ENCODE results near the gene RPP21. TPM values are rescaled to one million over a fixed set of nuclear protein-coding genes. Genes with fewer than 3 reads are reported as not detected.

Gene RPP21
- total RNA-seq, 1 donor from 2014 or later = 23.2 TPM

DNA sequence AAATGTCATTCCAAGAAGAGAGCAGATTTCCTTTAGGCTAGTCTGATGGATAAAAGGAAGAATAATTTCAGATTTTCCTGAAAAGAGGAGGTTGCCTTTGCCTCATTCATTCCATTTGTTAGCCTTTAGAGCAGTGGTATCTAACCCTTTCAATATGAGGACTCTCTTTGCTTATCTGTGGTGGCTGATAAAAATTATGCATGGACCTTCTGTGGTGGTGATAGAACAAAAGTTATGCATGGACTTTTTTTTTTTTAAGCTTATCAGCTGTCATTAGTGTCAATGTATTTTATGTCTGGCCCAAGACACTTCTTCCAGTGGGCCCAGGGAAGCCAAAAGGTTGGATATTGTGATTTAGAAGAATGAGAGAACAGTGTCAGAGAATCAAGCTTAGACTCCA, 16.6 kb upstream of the RPP21 start:
- FAIRE-seq (no peak), DNase-seq (ENCODE audit: low spot score in 2 of 2) (no peak)

DNA sequence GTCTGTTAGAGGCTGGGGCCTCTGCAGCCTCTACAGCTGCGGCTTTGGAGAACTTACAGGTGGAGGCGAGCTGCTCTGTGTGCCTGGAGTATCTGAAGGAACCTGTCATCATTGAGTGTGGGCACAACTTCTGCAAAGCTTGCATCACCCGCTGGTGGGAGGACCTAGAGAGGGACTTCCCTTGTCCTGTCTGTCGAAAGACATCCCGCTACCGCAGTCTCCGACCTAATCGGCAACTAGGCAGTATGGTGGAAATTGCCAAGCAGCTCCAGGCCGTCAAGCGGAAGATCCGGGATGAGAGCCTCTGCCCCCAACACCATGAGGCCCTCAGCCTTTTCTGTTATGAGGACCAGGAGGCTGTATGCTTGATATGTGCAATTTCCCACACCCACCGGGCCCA, 15.6 kb upstream of the RPP21 start:
- FAIRE-seq = no peak
- no peak for DNase-seq (ENCODE audit: low spot score in 2 of 2)

- DNase-seq (ENCODE audit: low spot score in 2 of 2) (no peak), FAIRE-seq (no peak)
Observed at GRCh38 chr6:30331981-30332380, 13.0 kb upstream of the RPP21 start.

GRCh38 chr6:30334075-30334783, 10.7 kb upstream of the RPP21 start:
- no peak for DNase-seq (ENCODE audit: low spot score in 2 of 2)
- FAIRE-seq = no peak

DNA sequence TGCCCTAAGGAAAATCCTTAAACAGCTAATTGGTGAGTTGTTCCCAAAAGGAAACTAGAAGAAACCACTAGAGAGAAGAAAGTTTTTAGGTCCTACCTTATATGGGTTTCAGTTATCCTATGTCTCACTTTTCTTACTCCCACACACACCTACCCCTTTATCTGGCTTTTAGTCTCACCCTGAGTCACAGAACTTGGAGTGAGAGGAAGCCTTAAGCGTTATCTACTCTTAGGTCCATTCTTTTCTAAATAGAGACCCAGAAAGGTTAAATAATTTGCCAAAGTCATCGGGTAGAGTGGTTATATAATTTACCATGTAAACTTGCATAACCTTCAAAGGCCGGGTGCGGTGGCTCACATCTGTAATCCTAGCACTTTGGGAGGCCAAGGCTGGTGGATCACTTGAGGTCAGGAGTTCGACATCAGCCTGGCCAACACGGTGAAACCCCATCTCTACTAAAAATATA, 4.3 kb upstream of the RPP21 start:
- FAIRE-seq = no peak
- no peak for DNase-seq (ENCODE audit: low spot score in 2 of 2)

- no peak for FAIRE-seq
- DNase-seq (ENCODE audit: low spot score in 2 of 2) = no peak
Observed at GRCh38 chr6:30341218-30341617, 3.7 kb upstream of the RPP21 start.

- no peak for FAIRE-seq
- DNase-seq (ENCODE audit: low spot score in 2 of 2) = no peak
Observed at GRCh38 chr6:30341728-30342127, 3.2 kb upstream of the RPP21 start.

DNA sequence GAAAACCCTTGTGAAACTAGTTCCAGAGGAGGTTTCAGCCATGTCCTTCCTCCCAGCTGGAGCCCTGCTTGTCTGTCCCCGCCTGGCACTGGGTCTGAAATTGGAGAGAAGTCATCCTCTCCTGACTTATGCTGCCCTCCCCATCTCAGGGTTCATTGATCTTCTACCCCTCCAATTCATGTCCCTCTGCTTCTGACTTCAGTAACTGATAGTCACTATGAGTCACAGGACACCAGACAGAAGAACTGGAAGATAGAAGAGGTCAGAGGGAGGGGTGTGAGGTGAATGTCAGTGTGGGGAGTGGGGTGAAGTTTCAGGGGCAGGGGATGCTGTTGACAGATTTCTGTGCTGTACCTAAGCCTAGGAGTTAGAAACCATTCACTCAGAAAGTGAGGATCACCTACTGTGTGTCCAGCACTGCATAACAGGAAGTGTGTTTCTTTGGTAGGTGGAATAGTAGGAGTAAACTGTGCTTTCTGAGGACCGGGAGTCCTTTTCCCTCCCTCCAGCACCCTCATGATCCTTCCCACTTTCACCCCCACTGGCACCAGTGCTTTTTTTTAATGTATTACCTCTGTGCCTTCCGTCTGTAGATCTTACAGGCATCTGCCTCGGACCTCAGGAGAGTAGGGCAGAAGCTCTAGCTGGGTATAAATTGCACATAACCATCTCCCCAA, 627 bp upstream of the RPP21 start:
- FAIRE-seq (no peak), DNase-seq (ENCODE audit: low spot score in 2 of 2) (no peak)

- FAIRE-seq (no peak), DNase-seq (ENCODE audit: low spot score in 2 of 2) (no peak)
Observed at GRCh38 chr6:30345852-30346251, 896 bp downstream of the RPP21 start.

DNA sequence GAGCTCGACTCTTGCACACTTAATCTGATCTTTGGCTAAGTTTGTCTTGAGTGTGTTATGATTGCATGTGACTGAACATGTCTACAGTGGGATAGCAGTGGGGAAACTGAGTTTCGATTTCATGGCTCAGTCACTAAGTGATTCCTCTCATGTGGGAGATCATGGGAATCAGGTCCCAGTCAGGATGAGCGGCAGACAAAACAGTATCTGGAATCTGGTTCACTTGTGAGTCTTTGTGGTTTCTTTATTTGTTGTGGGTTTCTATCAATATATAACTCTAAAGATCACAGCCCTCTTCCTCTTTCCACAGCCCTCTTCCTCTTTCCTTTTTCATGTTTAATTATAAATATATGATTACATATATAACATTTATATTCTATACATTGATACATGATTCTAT, 4.0 kb downstream of the RPP21 start:
- FAIRE-seq = no peak
- DNase-seq (ENCODE audit: low spot score in 2 of 2) = no peak

DNA sequence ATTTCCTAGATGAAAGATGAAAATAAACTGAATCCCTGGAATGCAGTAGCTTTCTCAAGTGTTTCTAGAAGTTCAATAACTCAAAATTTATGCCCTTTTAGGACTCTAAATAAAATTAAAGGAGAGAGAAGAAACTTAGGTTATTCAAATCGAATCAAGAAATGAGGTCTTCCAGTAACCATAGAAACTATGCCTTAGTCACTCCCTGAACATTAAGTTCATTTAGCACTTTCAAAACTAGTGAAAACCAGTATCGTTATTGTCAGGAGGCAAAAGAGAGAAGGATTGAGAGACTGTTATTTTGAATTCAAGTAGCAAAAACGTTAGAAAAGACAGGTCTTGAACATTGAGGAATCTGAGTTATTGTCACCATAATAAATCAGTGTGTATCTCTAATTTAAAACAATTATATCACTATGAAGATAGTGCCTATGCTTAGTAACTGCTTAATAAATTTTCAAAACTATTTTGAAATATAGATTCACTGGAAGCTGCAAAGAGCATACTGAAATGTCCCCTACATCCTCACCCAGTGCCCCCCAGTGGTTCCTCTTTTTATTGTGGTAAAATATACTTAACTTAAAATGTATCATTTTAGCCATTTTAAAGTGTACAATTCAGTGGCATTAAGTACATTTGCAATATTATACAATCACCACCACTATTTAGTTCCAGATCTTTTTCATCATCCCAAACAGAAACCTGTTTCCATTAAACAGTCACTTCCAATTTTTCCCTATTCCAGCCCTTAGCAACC, 4.6 kb downstream of the RPP21 start:
- FAIRE-seq = no peak
- DNase-seq (ENCODE audit: low spot score in 2 of 2) = no peak

GRCh38 chr6:30350524-30350923, 5.6 kb downstream of the RPP21 start:
- FAIRE-seq (no peak), DNase-seq (ENCODE audit: low spot score in 2 of 2) (no peak)

GRCh38 chr6:30352550-30352949, 7.6 kb downstream of the RPP21 start:
- FAIRE-seq = no peak
- DNase-seq (ENCODE audit: low spot score in 2 of 2) = no peak

DNA sequence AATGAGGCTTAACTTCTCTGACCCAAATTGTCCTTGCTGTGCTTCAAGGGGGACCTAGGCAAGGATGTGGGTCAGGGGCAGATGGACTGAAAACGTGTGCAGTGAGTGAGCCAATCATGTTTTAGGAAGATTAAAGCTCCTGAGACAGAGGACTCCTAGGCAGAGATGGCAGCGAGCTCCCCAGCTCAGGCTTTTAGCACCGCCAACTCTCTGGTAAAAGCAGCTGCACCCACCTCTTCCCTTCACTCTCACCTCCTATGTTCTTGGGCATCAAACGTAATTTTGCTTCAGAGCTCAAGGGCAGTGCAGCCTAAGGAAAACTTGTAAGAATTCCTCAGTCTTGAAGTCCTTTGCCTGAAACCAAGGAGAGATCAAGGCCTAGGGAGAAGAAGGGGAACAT, 10.3 kb downstream of the RPP21 start:
- no peak for DNase-seq (ENCODE audit: low spot score in 2 of 2)
- no peak for FAIRE-seq

DNA sequence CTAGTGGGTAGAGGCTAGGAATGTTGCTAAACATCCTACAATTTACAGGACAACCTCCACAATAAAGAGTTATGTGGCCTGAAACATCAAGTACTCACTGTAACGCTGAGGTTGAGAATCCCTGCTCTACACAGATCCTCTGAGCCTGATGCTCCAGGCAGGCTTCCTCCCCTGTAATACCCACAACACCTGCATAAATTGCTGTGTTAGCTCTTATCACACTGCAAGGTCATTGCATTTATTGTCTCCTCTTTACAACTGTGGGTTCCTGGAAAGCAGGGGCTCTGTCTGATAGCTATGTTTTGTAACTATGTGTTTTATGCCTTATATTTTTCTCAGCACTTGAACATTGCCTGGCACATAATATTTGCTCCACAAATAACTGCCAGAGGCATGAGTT, 11.6 kb downstream of the RPP21 start:
- FAIRE-seq = no peak
- DNase-seq (ENCODE audit: low spot score in 2 of 2) = no peak

- DNase-seq (ENCODE audit: low spot score in 2 of 2) (peak in 1 of 2 donors; percentile 39), FAIRE-seq (no peak)
Observed at GRCh38 chr6:30357678-30358540, 13.0 kb downstream of the RPP21 start.

GRCh38 chr6:30359276-30359675, 14.3 kb downstream of the RPP21 start:
- DNase-seq (ENCODE audit: low spot score in 2 of 2) (no peak), FAIRE-seq (no peak)

- no peak for DNase-seq (ENCODE audit: low spot score in 2 of 2)
- no peak for FAIRE-seq
Observed at GRCh38 chr6:30360139-30360538, 15.2 kb downstream of the RPP21 start.

- no peak for DNase-seq (ENCODE audit: low spot score in 2 of 2)
- no peak for FAIRE-seq
Observed at GRCh38 chr6:30361661-30362060, 16.7 kb downstream of the RPP21 start.

DNA sequence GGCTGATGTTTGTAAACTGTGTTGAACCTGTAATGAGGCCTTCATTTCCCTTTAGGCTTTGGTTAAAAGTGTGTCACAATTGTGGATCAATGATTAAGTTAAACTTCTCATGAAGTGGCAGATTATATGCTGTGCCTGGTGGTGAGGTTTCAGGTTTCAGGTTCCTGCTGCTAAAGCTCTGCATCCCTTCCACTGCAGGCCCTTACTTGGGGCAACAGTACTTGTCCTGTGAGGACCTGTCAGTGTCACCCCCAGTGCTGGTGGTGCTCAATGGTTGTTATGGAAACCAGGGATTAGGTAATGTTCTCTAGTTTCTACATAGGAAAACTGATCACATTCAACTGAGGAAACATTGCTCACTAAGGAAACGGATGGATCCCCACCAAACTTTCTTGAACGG, 18.5 kb downstream of the RPP21 start:
- DNase-seq (ENCODE audit: low spot score in 2 of 2) (no peak), FAIRE-seq (no peak)

GRCh38 chr6:30364591-30364990, 19.6 kb downstream of the RPP21 start:
- no peak for FAIRE-seq
- no peak for DNase-seq (ENCODE audit: low spot score in 2 of 2)
